ENCODE measurements around the gene UNC80. TPM values are rescaled to one million over a fixed set of nuclear protein-coding genes. Genes with fewer than 3 reads are reported as not detected.
A peak's percentile ranks its signal among the peaks of the same experiment; 100 is the strongest.
"Not testable (repeated sequence)": the region's sequence is repeated elsewhere in the genome, so short reads cannot be mapped to it uniquely, and the experiment has no call there.

Gene UNC80
- total and polyA plus RNA-seq, 4 donors: not detected

DNA sequence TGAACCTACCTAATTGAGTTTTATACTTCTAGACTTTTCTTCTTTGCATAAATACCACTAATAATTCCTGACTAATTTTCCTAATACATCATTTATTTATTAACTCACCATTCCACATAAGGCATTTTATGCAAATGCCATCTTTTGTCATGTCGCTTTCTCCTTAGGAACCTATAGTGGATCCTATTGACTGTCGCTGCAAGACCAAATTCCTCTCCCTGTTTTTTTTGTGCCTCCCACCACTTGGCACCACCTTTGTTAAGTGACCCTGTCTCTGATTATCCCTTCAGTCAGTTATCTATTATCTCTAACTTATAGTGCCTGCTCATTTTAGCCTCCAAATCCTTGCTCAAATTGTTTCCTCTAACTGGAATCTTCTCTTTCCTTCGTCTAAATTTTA lies 19.5 kb downstream of the UNC80 start:
- ATAC-seq (ENCODE audit: low FRiP score) (no peak), DNase-seq (no peak)
- 81 to 82% methylated on average over 3 of the region's 3 CpGs for WGBS, 2 donors

DNA sequence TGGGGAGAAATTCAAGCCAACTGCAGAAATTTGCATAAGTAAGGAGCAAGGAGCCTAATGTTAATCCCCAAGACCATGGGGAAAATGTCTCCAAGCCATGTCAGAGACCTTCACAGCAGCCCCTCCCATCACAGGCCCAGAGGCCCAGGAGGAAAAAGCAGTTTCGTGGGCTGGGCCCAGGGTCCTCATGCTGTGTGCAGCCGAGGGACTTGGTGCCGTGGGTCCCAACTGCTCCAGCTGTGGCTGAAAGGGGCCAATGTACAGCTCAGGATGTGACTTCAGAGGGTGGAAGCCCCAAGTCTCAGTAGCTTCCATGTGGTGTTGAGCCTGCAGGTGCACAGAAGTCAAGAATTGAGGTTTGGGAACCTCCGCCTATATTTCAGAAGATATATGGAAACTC lies 23.8 kb downstream of the UNC80 start:
- DNase-seq; ATAC-seq (ENCODE audit: low FRiP score); intact Hi-C loops (cut with DNase I); H3K36me3 ChIP-seq (ENCODE audit: control insufficient read depth in 1 of 2, insufficient read depth in 2 of 2, low read length in 1 of 2); H3K4me3 ChIP-seq (ENCODE audit: low read length in 2 of 2); H3K4me1 ChIP-seq (ENCODE audit: control insufficient read depth in 1 of 2, insufficient read depth in 2 of 2, low read length in 2 of 2); H3K27ac ChIP-seq (ENCODE audit: low read depth in 1 of 2, low read length in 2 of 2); H3K9me3 ChIP-seq (ENCODE audit: control insufficient read depth, low read length); H3K27me3 ChIP-seq (ENCODE audit: control insufficient read depth in 1 of 2, insufficient read depth in 2 of 2, low read length in 1 of 2): not testable (repeated sequence)
- WGBS, 2 donors: 91% methylated on average over 4 of the region's 4 CpGs

More for the DNA sequence above, 19.5 kb downstream of the UNC80 start:
- H3K4me3 ChIP-seq (ENCODE audit: low read length in 2 of 2): no peak overlapping the region
- no peak overlapping the region for H3K27ac ChIP-seq (ENCODE audit: low read depth in 1 of 2, low read length in 2 of 2)
- H3K27me3 ChIP-seq (ENCODE audit: control insufficient read depth in 1 of 2, insufficient read depth in 2 of 2, low read length in 1 of 2): no peaks in the 10 kb centered on the region
- no peaks in the 10 kb centered on the region for H3K4me1 ChIP-seq (ENCODE audit: control insufficient read depth in 1 of 2, insufficient read depth in 2 of 2, low read length in 2 of 2)
- no peaks in the 10 kb centered on the region for H3K9me3 ChIP-seq (ENCODE audit: control insufficient read depth, low read length)
- H3K36me3 ChIP-seq (ENCODE audit: control insufficient read depth in 1 of 2, insufficient read depth in 2 of 2, low read length in 1 of 2): no peaks in the 10 kb centered on the region
- intact Hi-C loops (cut with DNase I): no loop called here

DNA sequence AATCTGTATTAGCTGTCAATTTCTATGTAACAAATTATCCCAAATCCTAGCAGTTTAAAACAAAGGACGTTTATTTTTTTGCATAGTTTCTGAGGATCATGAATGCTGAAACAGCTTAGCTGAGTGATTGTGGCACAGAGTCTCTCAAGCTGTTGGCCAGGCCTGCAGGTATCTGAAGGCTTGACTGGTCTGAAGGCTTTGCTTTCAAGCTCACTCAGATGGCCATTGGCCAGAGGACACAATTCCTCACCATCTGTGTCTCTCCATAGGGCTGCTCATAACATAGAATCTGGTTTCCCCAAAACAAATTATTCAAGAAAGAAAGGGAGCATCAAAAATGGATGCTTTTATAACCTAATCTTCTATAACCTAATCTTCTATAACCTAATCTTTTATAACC lies 33.7 kb downstream of the UNC80 start:
- no peak for ATAC-seq (ENCODE audit: low FRiP score)
- Histone ChIP-seq H3K27me3 (ENCODE audit: control insufficient read depth in 1 of 2, insufficient read depth in 2 of 2, low read length in 1 of 2) (no peaks in the 10 kb centered on the region), H3K9me3 (ENCODE audit: control insufficient read depth, low read length) (no peaks in the 10 kb centered on the region), H3K4me1 (ENCODE audit: control insufficient read depth in 1 of 2, insufficient read depth in 2 of 2, low read length in 2 of 2) (no peaks in the 10 kb centered on the region), H3K36me3 (ENCODE audit: control insufficient read depth in 1 of 2, insufficient read depth in 2 of 2, low read length in 1 of 2) (no peaks in the 10 kb centered on the region), H3K27ac (ENCODE audit: low read depth in 1 of 2, low read length in 2 of 2) (no peak overlapping the region), H3K4me3 (ENCODE audit: low read length in 2 of 2) (no peak overlapping the region)
- no peak for DNase-seq
- 53 to 59% methylated on average over 1 of the region's 1 CpG for WGBS, 2 donors
- intact Hi-C loops (cut with DNase I): no loop called here

DNA sequence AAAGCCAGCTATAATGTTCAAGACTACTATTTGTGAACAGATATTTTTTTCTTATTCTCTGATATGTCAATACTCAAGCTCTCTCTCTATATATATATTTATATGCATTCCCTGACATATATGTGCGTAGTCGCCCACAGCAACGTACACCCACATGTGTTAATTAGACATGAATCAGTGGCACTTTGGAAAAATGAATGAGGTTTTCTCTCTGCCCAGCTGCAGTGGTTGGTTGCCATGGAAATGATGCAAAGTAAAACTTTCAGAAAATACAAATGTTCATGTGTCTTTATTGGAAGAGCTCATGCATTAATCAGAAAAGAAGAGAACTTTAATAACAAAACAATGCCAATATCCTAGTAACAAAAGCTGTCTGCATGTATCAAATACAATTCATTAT lies 34.7 kb downstream of the UNC80 start:
- no peaks in the 10 kb centered on the region for H3K36me3 ChIP-seq (ENCODE audit: control insufficient read depth in 1 of 2, insufficient read depth in 2 of 2, low read length in 1 of 2)
- DNase-seq (no peak), ATAC-seq (ENCODE audit: low FRiP score) (no peak)
- 38 to 57% methylated on average over 3 of the region's 3 CpGs for WGBS, 2 donors
- intact Hi-C loops (cut with DNase I): no loop called here
- H3K9me3 ChIP-seq (ENCODE audit: control insufficient read depth, low read length): no peaks in the 10 kb centered on the region
- no peak overlapping the region for H3K4me3 ChIP-seq (ENCODE audit: low read length in 2 of 2)
- H3K27me3 ChIP-seq (ENCODE audit: control insufficient read depth in 1 of 2, insufficient read depth in 2 of 2, low read length in 1 of 2): no peaks in the 10 kb centered on the region
- H3K4me1 ChIP-seq (ENCODE audit: control insufficient read depth in 1 of 2, insufficient read depth in 2 of 2, low read length in 2 of 2): no peaks in the 10 kb centered on the region
- H3K27ac ChIP-seq (ENCODE audit: low read depth in 1 of 2, low read length in 2 of 2): no peak overlapping the region

DNA sequence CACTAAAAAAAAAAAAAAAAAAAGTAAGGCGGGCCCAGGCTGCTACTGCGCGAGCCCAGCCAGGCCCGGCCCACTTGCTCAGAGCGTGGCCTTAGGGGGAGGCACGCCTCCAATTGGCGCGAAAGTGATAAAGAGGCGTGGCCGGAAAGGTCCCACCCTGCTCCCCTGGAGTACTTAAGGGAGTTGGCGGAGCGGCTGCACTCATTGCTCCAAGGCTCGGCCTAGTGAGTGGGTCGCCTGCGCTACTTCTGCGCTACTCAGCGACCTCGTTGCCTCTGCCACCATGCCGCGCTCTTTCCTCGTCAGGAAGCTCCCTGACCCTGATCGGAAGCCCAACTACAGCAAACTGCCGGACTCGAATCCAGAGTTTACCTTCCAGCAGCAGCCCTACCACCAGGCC lies 36.9 kb downstream of the UNC80 start:
- Histone ChIP-seq H3K36me3 (ENCODE audit: control insufficient read depth in 1 of 2, insufficient read depth in 2 of 2, low read length in 1 of 2) (no peaks in the 10 kb centered on the region), H3K27me3 (ENCODE audit: control insufficient read depth in 1 of 2, insufficient read depth in 2 of 2, low read length in 1 of 2) (no peaks in the 10 kb centered on the region), H3K9me3 (ENCODE audit: control insufficient read depth, low read length) (no peaks in the 10 kb centered on the region), H3K27ac (ENCODE audit: low read depth in 1 of 2, low read length in 2 of 2) (no peak overlapping the region), H3K4me1 (ENCODE audit: control insufficient read depth in 1 of 2, insufficient read depth in 2 of 2, low read length in 2 of 2) (no peaks in the 10 kb centered on the region), H3K4me3 (ENCODE audit: low read length in 2 of 2) (no peak overlapping the region)
- WGBS, 2 donors: 96 to 97% methylated on average over 24 of the region's 24 CpGs
- ATAC-seq (ENCODE audit: low FRiP score) (no peak), DNase-seq (no peak)
- intact Hi-C loops (cut with DNase I): no loop called here

DNA sequence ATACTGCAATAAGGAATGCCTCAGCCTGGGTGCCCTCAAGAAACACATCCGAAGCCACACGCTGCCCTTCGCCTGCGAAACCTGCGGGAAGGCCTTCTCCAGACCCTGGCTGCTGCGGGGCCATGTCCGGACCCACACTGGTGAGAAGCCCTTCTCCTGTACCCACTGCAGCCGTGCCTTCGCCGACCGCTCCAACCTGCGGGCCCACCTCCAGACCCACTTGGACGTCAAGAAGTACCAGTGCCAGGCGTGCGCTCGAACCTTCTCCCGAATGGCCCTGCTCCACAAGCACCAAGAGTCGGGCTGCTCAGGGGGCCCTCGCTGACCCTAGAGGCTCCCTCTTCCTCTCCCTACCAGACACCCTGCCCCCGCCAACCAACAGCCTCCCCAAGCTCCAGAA lies 37.6 kb downstream of the UNC80 start:
- peak; percentile 46 for ATAC-seq (ENCODE audit: low FRiP score)
- Histone ChIP-seq H3K4me1 (ENCODE audit: control insufficient read depth in 1 of 2, insufficient read depth in 2 of 2, low read length in 2 of 2) (no peaks in the 10 kb centered on the region), H3K9me3 (ENCODE audit: control insufficient read depth, low read length) (no peaks in the 10 kb centered on the region), H3K4me3 (ENCODE audit: low read length in 2 of 2) (no peak overlapping the region), H3K27me3 (ENCODE audit: control insufficient read depth in 1 of 2, insufficient read depth in 2 of 2, low read length in 1 of 2) (no peaks in the 10 kb centered on the region), H3K27ac (ENCODE audit: low read depth in 1 of 2, low read length in 2 of 2) (no peak overlapping the region), H3K36me3 (ENCODE audit: control insufficient read depth in 1 of 2, insufficient read depth in 2 of 2, low read length in 1 of 2) (no peaks in the 10 kb centered on the region)
- intact Hi-C loops (cut with DNase I): no loop called here
- WGBS, 2 donors: 97 to 99% methylated on average over 20 of the region's 20 CpGs
- DNase-seq: no peak

DNA sequence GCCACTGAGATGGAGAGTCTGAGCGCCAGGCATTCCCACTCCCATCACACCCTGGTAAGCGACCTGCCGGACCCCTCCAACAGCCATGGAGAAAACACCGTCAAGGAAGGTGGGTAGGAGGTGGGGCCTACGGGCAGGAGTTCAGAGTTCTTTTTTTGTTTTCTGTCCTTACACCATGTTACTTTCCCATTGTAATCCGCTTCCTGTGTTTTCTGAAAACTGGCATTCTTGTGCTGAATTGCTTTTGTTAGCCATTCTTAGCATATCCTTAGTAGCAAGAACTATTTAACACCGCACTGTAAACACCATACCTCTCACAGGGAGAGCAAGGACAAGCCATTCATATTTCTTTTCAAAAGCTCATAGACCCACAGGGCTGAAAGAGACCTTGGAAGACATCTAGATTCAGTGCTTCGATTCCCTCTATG lies 46.2 kb downstream of the UNC80 start:
- no peak for ATAC-seq (ENCODE audit: low FRiP score)
- no peaks in the 10 kb centered on the region for H3K9me3 ChIP-seq (ENCODE audit: control insufficient read depth, low read length)
- H3K27ac ChIP-seq (ENCODE audit: low read depth in 1 of 2, low read length in 2 of 2): no peak overlapping the region
- H3K36me3 ChIP-seq (ENCODE audit: control insufficient read depth in 1 of 2, insufficient read depth in 2 of 2, low read length in 1 of 2): no peaks in the 10 kb centered on the region
- no peaks in the 10 kb centered on the region for H3K27me3 ChIP-seq (ENCODE audit: control insufficient read depth in 1 of 2, insufficient read depth in 2 of 2, low read length in 1 of 2)
- intact Hi-C loops (cut with DNase I): no loop called here
- no peaks in the 10 kb centered on the region for H3K4me1 ChIP-seq (ENCODE audit: control insufficient read depth in 1 of 2, insufficient read depth in 2 of 2, low read length in 2 of 2)
- DNase-seq: no peak
- 47 to 51% methylated on average over 8 of the region's 8 CpGs for WGBS, 2 donors
- no peak overlapping the region for H3K4me3 ChIP-seq (ENCODE audit: low read length in 2 of 2)

DNA sequence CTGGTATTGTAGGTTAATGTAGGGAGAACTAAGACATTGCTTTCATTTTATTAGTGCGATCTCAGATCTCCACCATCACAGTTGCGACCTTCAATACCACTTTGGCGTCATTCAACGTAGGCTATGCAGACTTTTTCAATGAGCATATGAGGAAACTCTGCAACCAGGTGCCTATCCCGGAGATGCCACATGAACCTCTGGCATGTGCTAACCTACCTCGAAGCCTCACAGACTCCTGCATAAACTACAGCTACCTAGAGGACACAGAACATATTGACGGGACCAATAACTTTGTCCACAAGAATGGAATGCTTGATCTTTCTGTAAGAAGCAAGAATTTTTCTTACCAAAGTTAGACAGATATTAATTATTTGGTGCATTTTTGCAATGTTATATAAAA lies 47.3 kb downstream of the UNC80 start:
- H3K27me3 ChIP-seq (ENCODE audit: control insufficient read depth in 1 of 2, insufficient read depth in 2 of 2, low read length in 1 of 2): no peaks in the 10 kb centered on the region
- WGBS, 2 donors: 84 to 93% methylated on average over 7 of the region's 7 CpGs
- H3K4me3 ChIP-seq (ENCODE audit: low read length in 2 of 2): no peak overlapping the region
- H3K9me3 ChIP-seq (ENCODE audit: control insufficient read depth, low read length): no peaks in the 10 kb centered on the region
- DNase-seq (no peak), ATAC-seq (ENCODE audit: low FRiP score) (no peak)
- intact Hi-C loops (cut with DNase I): no loop called here
- no peaks in the 10 kb centered on the region for H3K36me3 ChIP-seq (ENCODE audit: control insufficient read depth in 1 of 2, insufficient read depth in 2 of 2, low read length in 1 of 2)
- H3K27ac ChIP-seq (ENCODE audit: low read depth in 1 of 2, low read length in 2 of 2): no peak overlapping the region
- H3K4me1 ChIP-seq (ENCODE audit: control insufficient read depth in 1 of 2, insufficient read depth in 2 of 2, low read length in 2 of 2): no peaks in the 10 kb centered on the region

DNA sequence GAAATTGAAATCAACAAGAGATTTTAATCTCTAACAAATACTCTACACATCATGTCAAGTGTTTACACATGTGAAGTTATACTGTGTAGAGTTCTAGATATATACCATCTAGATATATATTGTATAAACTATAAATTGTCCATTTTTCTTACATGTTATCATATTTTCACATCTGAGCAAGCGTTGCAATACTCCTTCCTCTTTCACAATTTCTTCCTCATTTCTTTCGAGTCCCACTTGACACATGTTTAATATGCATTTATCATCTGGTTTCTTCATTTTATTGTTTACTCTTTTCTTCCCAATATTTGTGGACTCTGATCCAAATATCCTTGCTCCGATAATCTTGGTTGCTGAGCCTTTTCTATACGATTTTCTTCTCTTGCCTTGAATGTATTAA lies 50.2 kb downstream of the UNC80 start:
- no peak for ATAC-seq (ENCODE audit: low FRiP score)
- 87 to 91% methylated on average over 4 of the region's 4 CpGs for WGBS, 2 donors
- Histone ChIP-seq H3K27me3 (ENCODE audit: control insufficient read depth in 1 of 2, insufficient read depth in 2 of 2, low read length in 1 of 2) (no peaks in the 10 kb centered on the region), H3K4me3 (ENCODE audit: low read length in 2 of 2) (no peak overlapping the region), H3K4me1 (ENCODE audit: control insufficient read depth in 1 of 2, insufficient read depth in 2 of 2, low read length in 2 of 2) (no peaks in the 10 kb centered on the region), H3K36me3 (ENCODE audit: control insufficient read depth in 1 of 2, insufficient read depth in 2 of 2, low read length in 1 of 2) (no peaks in the 10 kb centered on the region), H3K27ac (ENCODE audit: low read depth in 1 of 2, low read length in 2 of 2) (no peak overlapping the region), H3K9me3 (ENCODE audit: control insufficient read depth, low read length) (no peaks in the 10 kb centered on the region)
- intact Hi-C loops (cut with DNase I): no loop called here
- no peak for DNase-seq

Measured in aorta (tissue), 5 donors.